GM21390 (cell line): Measurements from ENCODE around the gene MRPL34.
A peak's percentile ranks its signal among the peaks of the same experiment; 100 is the strongest.
"Not testable (repeated sequence)": the region's sequence is repeated elsewhere in the genome, so short reads cannot be mapped to it uniquely, and the experiment has no call there.

Source experiments
- ATAC-seq: cut with Tn5 transposase; IDR thresholded peaks from one replicate; pipeline ENCODE4 v1.9.1; 2021; ENCODE audit not compliant: unreplicated experiment

The MRPL34 gene

DNA sequence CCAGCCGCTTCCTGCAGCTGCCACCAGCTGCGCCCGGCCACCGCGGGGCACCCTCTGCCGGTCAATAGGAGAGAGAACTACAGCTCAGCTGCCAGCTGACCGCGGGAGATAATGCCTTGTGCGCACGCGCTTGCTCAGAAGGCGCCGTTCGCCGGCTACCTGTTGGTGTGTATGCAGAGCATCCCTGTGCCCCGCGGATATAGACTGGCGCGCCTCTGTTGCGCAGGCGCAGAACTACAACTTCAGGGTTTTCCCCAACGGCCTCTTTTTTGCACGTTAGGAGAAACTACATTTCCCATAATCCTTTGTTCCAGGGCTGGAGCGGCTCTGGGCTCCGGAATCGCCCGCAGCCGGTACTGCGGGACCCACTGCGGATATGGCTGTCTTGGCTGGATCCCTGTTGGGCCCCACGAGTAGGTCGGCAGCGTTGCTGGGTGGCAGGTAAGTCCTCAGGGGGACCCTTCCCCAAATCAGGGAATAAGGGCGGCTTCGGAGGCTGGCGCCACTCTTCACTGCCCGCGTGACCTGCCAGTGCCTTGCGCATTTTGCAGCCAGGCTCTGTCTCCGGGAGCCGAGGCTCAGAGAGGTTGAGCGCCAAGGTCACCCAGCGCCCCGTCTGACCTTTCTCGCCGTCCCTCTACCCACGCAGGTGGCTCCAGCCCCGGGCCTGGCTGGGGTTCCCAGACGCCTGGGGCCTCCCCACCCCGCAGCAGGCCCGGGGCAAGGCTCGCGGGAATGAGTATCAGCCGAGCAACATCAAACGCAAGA lies at the start of gene MRPL34:
TSS of gene MRPL34 (plus strand) at position 356 of the 768 bp plus-strand sequence. CDS start at position 377, 21 bp downstream.
- peak; percentile 57 for ATAC-seq

DNA sequence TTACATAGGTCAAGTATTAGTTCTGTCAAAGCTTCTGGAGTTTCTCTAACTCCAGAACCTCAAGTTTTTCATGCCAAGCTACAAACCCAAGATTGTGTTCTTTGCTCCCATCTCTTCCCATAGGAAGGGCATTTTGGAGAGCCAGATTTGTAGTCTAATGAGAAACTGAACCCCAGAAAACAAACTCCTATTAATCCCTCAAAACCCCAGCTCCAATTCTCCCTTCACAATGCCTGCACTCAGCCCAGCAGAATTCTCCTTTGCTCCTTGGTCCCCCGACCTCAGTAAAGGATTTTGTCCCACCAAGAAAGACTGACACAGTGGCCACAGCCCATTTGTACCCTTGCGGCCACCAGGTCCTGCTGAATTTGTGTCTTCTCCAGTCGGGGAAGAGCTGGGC lies 49.5 kb upstream of the MRPL34 start:
- ATAC-seq = no peak

- no peak for ATAC-seq
Measured at GRCh38 chr19:17259118-17259780, 46.4 kb upstream of the MRPL34 start.

DNA sequence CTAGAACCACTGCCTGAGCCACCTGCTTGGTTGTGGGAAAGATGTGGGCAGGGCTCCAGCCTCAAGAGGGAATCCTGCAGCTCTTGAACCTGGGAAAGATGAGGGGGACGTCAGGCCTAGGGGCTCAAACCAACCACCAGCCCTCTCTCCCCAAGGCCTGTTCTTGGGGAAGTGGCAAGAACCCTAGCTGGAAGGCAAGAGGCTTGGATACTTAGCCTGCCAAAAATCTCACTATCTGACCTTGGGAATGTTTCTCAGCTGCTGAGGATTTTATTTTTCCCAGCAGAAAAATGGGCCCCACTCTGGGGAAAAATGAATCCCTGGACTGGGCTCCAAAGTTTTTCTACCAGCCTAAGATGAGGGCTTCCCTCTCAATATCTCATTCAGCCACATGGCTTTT lies 45.7 kb upstream of the MRPL34 start:
- ATAC-seq = no peak

GRCh38 chr19:17260842-17261325 lies 44.8 kb upstream of the MRPL34 start:
- peak; percentile 76 for ATAC-seq

- ATAC-seq = no peak
Measured at GRCh38 chr19:17262557-17262956, 43.1 kb upstream of the MRPL34 start.

- no peak for ATAC-seq
Measured at GRCh38 chr19:17263712-17264640, 41.7 kb upstream of the MRPL34 start.

- no peak for ATAC-seq
Measured at GRCh38 chr19:17264641-17264979, 41.1 kb upstream of the MRPL34 start, which contains the start of gene USHBP1. USHBP1 (minus strand) TSS chr19:17264745; CDS start chr19:17264299, 446 bp downstream.

- no peak for ATAC-seq
Measured at GRCh38 chr19:17266026-17266425, 39.6 kb upstream of the MRPL34 start.

GRCh38 chr19:17266589-17266974 lies 39.1 kb upstream of the MRPL34 start:
- ATAC-seq = peak; percentile 24

DNA sequence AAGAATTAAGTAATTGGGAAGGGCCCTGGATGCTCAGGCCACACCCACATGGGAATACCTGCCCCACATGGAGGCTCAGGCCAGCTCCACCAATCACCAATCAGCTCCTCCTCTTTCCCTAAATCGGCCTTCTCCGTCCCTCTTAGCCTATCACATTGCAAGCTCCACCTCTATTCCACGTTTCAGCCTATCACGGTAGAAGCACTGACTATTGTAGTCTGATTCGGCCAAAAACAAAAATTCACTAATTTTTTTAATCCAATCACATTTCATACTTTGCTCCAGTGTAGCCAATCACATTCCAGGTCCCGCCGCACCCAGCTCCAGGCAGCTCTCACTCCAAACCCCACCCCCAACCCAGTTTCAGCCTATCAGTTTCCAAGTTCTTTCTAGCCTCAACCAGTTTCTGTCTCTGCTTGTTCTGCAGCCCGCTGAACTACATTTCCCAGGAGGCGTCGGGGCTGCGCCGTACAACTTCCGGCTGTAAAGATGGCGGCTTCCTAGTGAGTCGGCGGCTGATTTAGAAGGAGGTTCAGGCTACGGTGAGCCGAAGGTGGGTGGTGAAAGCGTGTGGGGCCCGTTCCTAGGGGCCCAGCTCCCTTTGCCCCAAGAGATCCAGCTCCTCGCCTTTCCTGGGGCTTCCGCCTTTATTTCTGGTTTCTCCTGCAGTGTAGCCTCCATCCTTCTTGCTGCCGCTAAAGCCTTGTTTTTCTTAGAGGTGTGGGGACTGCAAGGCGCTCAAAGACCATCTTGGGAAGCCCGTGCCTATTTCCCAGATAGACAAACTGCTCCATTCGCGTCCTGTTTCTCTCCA lies 38.5 kb upstream of the MRPL34 start, which contains the start of gene BABAM1:
TSS of gene BABAM1 (plus strand) at position 469 of the 814 bp plus-strand sequence. CDS start 1,364 bp downstream, outside the sequence.
- peak; percentile 88 for ATAC-seq

DNA sequence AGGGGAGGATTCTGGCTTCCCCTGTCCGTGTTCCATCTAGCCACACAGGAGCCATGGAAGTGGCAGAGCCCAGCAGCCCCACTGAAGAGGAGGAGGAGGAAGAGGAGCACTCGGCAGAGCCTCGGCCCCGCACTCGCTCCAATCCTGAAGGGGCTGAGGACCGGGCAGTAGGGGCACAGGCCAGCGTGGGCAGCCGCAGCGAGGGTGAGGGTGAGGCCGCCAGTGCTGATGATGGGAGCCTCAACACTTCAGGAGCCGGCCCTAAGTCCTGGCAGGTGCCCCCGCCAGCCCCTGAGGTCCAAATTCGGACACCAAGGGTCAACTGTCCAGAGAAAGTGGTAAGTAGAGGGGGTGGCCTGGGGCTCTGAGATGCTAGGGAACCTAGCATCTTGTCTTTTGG lies 36.9 kb upstream of the MRPL34 start:
- ATAC-seq = no peak

GRCh38 chr19:17274892-17275291 lies 30.8 kb upstream of the MRPL34 start:
- ATAC-seq = not testable (repeated sequence)

DNA sequence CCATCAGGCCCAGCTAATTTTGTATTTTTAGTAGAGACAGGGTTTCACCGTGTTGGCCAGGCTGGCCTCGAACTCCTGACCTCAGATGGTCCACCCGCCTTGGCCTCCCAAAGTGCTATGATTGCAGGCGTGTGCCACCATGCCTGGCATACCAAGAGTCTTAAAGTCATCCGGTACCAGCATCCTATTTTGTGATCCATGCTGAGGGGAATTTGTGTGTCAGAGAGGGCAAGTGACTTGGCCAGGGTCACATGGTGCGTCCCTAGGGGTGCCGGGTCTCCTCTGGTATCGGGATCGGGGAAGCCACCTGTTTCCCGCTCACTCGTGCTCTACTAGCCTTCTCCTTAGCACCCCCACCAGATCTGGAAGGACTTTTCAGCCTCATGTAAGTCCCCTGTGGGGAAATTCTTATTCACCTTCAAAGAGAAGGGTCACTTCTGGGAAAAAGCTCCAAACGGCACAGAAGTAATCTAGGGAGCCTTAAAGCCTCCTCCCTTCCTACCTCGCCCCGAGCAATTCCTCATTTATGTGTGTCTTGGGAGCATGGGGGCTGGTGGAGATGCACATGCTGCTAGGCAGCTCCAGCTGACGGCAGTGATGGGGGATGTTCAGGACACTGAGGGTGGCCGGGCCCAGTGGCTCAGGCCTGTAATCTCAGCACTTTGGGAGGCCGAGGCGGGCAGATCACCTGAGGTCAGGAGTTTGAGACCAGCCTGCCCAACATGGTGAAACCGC lies 30.1 kb upstream of the MRPL34 start:
- ATAC-seq = no peak

GRCh38 chr19:17279436-17279835 lies 26.2 kb upstream of the MRPL34 start:
- ATAC-seq = no peak

DNA sequence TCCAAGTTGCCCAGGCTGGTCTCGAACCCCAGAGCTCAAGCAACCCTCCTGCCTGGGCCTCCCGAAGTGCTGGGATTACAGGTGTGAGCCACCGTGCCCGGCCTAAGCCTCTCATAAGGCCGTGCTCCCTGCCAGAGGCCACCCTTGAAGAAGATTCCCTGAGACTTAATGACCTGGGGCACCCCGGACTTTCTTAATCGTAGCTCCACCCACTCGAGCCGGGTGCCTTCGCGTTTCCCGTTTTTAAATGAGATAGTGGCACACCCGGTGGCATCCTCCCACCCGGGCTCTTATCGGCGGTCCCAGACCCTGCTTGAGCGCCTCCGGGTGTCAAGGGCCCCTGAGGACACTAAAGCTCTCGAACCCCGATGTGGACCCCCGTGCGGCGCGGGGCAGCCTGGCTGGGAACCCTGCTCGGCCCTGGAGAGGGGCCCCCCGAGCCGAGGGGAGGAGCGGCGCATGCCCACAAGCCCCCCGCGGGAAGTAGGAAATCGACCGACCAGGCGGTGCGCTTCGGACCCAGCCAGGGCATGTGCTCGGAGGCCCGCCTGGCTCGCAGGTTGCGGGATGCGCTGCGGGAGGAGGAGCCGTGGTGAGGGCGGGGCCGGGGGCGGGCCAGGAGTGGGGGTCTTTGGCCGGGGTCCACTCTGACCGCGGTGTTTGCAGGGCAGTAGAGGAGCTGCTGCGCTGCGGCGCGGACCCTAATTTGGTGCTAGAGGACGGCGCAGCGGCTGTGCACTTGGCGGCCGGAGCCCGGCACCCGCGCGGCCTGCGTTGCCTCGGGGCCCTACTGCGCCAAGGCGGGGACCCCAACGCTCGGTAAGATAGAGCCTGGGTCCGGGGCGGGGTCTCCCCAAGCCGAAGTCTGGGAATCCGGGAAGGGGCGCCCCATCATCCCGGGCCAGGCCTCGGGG lies 24.0 kb upstream of the MRPL34 start, which contains the start of gene ANKLE1:
TSS of gene ANKLE1 (plus strand) at position 511 of the 914 bp plus-strand sequence. CDS start at position 531, 20 bp downstream.
- ATAC-seq = no peak

DNA sequence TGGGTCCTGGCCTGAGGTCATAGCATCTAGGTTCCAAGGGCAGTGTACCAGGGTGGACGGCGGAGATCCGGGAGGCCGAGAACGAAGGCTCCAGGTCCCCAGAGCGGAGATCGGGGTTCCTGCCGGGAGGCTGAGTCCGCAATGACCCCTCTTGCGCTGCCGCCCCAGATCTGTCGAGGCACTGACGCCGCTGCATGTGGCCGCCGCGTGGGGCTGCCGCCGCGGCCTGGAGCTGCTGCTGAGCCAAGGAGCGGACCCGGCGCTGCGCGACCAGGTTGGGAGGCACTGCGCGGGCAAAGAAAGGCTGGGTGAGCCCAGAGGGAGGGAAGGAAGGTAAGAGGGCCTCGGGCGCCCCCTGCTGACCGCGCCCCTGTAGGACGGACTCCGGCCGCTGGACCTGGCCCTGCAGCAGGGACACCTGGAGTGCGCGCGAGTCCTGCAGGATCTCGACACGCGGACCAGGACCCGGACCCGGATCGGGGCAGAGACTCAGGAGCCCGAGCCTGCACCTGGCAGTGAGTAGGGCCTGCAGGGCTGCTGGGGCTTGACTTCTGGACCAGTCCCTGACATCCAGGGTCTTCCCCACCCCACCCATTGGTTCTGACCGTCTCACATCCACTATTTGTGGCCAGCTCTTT lies 23.1 kb upstream of the MRPL34 start:
- ATAC-seq = no peak

- no peak for ATAC-seq
Measured at GRCh38 chr19:17283504-17283996, 22.1 kb upstream of the MRPL34 start.
